Hepatocyte (in vitro differentiated cells): Measurements from ENCODE around the gene TTLL9.

Experiments
- EZH2phosphoT487 ChIP-seq: fragments of 200-600 bp; sonication (generic); IDR thresholded peaks from one replicate; pipeline ENCODE4 v1.6.1; 2018; ENCODE audit warnings: antibody characterized with exemption, mild to moderate bottlenecking, low read depth, moderate library complexity; ENCODE audit not compliant: unreplicated experiment, severe bottlenecking
- TF ChIP-seq, protein P1 (sequence below): fragments of 200-600 bp; sonication (generic); IDR thresholded peaks from 2 replicates; pipeline ENCODE4 v1.5.1; 2016; ENCODE audit warnings: antibody characterized with exemption, mild to moderate bottlenecking; ENCODE audit not compliant: poor library complexity

DNA sequence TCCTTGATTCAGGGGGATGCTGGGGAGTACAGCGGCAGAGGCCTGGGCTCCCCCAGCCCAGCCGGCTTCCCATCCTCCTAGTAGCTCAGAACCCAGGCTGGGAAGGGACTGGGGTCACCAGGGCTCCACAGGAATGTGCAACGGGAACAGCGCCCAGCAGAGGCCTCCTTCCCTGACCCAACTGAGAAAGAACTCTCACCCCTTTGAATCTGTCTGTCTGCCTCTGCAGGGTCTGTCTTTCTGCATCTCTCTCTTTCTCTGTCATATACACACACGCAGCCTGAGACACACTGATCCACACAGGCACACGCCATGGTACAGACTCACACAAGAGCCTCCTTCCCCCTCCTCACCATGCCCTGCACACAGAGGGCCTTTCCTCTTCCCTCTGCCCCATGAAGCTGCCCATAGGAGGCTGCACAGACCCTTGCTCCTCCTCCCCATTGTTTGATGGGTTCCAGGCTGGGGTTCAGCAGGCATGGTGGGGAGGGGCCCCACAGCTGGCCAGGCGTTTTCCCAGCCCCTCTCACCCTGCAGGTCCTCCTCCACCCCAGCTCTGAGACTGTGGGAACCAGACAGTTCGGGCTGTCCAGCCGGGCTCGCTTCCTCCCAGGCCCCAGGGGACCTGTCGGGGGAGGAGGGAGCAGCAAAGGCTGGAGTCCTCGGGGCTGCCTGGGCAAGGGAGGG is 27.8 kb upstream of the TTLL9 start:
- TF ChIP-seq, protein P1, sequence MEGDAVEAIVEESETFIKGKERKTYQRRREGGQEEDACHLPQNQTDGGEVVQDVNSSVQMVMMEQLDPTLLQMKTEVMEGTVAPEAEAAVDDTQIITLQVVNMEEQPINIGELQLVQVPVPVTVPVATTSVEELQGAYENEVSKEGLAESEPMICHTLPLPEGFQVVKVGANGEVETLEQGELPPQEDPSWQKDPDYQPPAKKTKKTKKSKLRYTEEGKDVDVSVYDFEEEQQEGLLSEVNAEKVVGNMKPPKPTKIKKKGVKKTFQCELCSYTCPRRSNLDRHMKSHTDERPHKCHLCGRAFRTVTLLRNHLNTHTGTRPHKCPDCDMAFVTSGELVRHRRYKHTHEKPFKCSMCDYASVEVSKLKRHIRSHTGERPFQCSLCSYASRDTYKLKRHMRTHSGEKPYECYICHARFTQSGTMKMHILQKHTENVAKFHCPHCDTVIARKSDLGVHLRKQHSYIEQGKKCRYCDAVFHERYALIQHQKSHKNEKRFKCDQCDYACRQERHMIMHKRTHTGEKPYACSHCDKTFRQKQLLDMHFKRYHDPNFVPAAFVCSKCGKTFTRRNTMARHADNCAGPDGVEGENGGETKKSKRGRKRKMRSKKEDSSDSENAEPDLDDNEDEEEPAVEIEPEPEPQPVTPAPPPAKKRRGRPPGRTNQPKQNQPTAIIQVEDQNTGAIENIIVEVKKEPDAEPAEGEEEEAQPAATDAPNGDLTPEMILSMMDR = no peak
- TF ChIP-seq EZH2phosphoT487 = no peak
